IMR-90 (cell line): ENCODE measurements around the gene RAPGEF3.

ENCODE experiments used
- CTCF ChIP-seq: conservative IDR thresholded peaks from 2 replicates; pipeline ENCODE4 v1.5.1; 2012; ENCODE audit warnings: mild to moderate bottlenecking, low read depth, low read length, improper control_type of control experiment
- SMC3 ChIP-seq: fragments of 150-350 bp; IDR thresholded peaks from 2 replicates; pipeline ENCODE4 v1.6.1; 2016; ENCODE audit warnings: low read depth, mild to moderate bottlenecking, antibody characterized with exemption, low read length, moderate library complexity

GRCh38 chr12:47705566-47706425 is 52.9 kb downstream of the RAPGEF3 start, which contains the start of gene RPAP3:
- TF ChIP-seq CTCF (peak; percentile 46), SMC3 (no peak)
